HG03175 (cell line): Measurements from ENCODE around the gene RBM28.

Source experiments
- ATAC-seq: cut with Tn5 transposase; IDR thresholded peaks from one replicate; pipeline ENCODE4 v1.9.1; 2021; ENCODE audit warnings: mild to moderate bottlenecking, moderate library complexity; ENCODE audit not compliant: unreplicated experiment

The RBM28 gene

DNA sequence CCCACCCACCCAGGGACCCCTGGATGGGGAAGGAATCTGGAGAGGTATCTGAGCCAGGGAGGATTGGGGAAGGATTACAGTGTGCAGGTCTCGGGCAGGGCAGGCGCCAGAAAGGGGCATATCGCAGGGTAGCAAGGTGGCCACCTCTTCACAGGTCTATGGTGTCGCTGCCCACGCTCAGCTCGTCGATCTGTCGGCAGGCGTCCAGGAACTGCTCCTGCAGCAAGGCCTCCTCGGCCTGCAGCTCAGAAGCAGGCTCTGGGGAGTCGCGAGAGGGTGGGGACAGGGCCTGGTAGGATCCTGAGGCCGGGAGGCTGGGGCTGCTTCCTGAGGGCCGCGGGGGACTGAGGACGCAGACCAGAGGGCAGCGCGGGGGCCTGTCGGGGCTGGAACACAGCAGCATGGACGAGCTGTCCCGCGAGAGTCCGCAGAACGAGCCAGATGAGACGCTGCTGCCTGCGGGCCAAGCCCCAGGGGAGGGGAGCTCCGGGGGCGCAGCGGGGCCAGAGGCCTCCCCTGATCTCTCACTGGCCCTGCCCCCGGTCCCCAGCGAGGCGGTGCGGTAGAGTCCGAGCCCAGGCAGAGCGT lies 7.1 kb upstream of the RBM28 start:
- no peak for ATAC-seq

DNA sequence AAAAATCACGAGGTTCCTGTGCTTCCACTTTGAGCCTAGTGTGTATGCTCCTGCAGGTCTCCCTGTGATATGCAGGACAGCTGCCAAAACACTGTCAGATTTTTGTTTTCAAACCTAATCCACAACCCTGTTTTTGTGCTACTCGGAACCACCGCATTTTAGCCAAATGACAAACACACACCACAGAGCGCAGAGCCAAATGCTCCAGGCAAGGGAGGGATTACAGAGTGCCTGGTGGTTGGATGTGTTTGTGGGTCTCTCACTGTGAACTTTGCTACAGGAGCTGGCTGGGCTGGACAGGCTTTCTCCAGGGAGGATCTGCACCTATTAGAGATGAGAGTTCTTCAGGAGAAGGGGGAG lies 5.7 kb upstream of the RBM28 start:
- ATAC-seq, result no peak

DNA sequence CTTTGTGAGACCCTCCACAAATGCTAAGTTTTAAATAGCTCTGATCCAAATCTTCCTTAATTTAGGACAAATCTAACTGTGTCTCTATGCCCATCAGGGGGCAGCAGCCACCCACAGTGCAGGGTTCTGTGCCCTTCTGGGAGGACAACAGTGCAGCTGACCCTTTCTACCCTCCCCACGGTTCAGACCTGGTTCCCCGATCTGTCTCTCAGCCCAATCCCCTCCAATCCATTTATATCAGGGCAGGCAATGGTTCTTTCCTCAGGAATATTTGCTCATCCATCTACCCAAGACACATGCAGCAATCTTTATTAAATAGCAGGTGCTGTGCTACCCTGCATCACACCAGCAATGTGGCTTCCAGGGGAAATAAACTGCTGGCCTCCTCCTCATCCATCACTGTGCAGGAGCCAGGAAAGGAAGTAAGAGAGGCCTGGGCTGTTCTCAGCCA lies 4.0 kb upstream of the RBM28 start:
- ATAC-seq, result no peak

DNA sequence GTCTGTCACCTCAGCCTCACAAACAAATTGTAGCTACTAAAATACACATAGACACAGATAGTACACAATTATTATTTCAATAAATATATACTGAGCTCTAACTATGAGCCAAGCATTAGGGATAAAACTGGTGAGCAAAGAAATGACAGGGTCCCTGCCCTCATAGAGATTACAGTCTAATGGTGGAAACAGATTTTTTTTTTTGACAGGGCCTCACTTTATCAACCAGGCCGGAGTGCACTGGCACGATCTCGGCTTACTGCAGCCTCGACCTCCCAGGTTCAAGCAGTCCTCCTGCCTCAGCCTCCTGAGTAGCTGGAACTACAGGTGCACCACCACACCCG lies 695 bp upstream of the RBM28 start:
- ATAC-seq, result no peak

DNA sequence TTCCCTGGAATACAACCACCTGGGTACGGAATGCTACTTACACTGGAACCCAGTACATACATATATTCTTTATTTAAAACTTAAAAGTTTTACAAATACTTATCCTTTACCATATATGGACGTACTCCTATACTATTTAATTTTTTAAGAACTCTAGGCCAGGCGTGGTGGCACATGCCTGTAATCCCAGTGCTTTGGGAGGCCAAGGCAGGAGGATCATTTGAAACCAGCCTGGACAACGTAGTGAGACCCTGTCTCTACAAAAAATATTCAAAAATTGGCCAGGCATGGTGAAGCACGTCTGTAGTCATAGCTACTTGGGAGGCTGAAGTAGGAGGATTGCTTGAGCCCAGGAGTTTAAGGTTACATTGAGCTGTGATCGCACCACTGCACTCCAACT lies 2.0 kb downstream of the RBM28 start:
- ATAC-seq, result no peak

DNA sequence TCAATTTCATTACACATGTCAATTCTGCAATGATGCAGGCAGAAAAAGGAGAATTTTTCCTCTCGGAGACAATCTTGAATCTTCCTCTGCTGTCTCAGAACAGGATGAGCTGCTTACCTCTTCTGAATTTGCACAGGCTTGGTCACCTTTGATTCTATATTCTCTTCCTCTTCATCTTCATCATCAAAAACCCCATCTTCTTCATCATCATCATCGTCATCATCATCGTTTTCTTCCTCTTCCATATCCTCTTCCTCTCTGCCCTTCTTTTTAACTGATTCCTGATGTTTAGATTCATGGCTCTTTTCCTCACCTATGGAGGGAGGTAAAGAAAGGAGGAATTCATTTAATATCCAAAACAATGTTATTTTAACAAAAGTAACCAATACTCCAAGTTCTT lies 8.0 kb downstream of the RBM28 start:
- no peak for ATAC-seq

DNA sequence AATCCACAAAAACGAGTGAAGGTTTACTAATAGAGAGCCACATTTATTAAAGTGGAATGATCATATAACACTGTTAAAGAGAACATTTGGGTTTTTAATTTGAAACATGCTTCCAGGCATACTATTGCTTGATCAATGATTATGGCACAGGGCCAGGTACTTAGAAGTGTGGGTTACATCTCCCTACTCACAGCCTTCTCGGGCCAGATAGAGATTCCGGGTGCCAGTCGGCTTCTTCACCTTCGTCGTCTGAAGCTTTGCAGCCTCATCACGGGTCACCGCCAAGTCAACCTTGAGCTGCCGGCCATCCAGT lies 19.4 kb downstream of the RBM28 start:
- no peak for ATAC-seq

DNA sequence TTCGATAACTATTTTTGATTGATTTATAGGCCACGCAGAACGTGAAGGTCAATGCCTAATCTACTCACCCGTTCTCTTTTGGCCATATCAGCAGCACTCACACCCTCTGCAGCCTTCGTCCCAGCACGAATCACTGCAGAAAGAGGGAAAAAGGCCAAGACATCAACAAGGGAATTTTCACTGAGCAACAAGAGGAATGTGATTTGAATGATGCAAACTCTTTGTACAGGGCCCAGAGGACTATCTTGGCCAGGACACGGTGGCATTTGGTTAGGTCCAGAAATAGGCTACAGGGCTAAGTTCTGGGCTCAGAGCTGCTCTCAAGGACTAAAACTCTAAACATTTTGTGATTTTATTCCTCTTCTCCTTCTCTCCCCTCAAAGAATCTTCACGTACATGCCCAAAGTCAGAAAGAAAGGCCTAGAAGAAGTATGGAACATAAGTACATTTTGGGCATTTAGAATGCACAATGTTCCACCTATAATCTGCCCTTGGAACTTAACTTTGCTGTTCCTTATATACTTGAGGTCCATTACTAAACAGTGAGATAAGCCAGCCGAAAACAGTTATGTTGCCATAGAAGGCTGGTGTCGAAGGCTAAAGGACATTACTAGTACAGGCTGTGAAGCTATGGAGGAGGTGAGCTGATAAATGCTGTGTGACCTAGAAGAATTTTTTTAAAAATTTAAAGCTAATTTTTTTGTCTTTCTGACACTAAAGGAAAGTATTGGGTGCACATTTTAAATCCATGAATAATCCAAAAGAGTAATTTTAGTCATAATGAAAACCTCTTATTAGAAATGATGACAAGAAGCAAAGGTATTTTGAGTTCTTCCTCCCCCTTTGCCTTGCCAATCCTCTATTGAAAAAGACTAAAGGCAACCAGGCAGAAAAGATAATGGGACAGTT lies 20.0 kb downstream of the RBM28 start:
- no peak for ATAC-seq

DNA sequence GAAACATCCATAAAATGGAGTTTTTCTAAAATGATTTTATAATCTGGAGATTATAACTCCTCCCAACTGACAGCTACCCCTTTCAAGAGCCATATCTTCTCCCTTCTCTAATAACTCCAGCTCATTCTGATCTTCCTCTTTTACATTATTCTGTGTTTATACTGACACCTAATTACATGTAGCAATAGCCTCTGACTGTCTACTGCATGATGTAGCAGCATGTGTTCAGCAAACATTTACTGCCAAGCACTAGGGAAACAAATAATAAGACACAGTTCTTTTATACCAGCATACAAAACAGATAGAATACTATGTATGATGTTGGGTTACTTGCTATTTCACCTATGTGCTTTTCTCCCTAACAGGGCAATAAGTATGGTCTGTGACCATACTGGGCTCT lies 20.7 kb downstream of the RBM28 start:
- no peak for ATAC-seq

DNA sequence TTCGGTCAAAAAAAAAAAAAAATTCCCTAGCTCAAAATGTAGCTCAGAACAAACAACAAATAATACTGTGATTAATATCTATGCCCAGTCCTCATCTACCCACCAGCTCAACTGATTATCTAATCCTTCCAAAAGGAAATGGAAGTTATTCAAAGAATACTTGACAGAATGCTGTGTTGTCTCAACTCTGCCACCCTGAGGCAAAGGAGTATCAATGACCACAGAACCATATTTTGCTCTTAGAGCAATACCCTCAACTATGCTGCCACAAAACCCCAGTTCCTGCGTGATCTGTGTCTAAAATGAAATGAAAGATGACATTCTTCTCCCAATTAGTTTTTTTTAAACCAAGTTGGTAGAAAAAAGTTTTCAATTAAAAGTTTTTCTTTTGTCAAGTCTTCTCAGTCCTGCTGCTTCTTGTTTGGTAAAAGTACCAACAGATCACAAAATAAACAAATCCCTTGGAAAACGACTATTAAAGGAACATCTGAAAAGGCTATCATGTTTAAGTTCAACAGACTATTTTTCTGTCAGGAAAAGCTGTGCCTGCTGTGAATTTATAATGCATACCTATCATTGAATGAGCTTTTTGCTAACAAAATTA lies 21.6 kb downstream of the RBM28 start:
- ATAC-seq, result no peak

DNA sequence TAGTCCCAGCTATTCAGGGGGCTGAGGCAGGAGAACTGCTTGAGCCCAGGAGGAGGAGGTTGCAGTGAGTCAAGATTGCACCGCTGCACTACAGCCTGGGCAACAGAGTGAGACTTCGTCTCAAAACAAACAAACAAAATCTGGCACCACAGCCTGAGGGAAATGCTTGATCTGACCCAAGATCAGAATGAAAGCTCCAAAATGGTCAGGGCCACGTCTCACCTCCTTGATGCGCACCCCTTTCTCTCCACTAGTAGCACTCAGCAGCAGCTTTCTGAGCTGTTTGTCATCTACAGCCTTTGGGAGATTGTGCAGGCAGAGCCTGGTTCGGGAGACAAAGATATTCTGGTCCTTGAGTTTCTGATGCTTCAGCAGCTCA lies 22.7 kb downstream of the RBM28 start:
- no peak for ATAC-seq

DNA sequence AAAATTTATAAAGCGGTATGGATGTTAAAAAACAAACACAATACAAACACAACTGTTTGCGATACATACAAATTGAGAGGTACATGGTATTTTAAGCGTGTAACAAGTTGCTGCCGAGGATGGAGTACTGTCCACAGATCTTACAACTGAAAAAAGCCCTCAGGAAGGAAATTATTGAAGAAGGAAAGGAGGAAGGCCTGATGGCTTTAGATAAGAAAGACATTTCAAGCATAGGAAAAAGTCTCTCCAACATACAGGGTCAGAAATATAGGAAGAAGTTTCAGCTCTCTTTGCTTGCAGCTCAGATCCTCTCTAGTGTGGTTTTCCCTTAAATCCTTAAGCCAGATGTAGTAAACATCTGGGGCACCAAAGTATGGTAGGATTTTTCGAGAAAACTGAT lies 25.0 kb downstream of the RBM28 start:
- ATAC-seq, result no peak

DNA sequence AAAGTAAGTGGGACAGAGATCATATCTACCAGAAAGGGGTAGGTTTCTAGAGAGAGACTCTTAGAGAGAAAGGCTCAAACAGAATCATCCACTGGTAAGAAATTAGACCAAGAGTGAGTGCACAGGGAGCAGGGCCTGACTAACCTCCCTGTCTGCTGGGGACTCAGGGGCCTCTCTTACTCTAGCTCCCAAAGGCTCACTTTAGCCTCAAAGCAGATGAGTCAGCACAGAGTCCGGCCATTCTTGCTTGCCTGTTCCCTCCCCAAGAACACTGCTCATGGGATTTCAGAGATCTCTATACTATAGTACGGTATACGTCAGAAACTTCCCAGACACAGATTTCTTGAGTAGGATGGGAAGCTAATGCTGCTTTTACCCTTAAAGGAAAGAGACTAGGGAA lies 32.7 kb downstream of the RBM28 start:
- ATAC-seq, result no peak

DNA sequence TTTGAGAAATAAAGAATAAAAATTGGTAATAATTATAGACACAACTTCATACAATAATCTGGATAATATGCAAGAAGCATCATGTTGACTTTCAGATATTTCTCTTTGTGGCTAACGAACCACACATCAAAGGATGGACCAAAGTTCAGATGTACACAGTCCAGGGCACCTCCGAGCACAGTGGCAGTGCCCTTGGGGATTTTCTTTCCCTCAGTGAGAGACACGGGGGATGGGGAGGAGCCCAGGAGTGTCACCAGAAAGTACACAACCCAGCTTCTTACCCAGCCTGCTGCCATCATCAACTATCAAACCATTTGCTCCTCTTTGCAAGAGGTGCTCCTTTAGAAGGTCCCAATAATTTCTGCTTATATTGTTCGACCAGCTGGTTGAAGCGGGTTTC lies 33.2 kb downstream of the RBM28 start:
- ATAC-seq, result no peak

DNA sequence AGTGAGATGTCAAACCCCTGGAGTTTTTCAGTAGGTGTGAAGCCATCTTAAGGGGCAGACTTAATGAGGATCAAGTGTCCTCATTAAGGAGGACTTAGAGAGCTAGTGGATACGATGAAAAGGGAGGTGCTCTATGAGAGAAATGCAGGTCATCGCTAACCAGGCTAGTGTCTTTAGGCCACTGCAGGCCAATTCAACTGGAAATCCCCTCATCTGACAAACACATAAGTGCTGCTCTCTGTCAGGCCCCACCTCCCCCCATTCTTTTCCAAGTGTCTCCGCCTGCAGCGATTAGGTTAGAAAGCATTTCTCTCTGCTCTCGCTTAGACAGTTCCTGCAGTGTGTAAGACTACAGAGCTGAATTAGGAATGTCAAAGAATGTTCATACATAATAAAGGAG lies 33.7 kb downstream of the RBM28 start:
- ATAC-seq, result no peak

DNA sequence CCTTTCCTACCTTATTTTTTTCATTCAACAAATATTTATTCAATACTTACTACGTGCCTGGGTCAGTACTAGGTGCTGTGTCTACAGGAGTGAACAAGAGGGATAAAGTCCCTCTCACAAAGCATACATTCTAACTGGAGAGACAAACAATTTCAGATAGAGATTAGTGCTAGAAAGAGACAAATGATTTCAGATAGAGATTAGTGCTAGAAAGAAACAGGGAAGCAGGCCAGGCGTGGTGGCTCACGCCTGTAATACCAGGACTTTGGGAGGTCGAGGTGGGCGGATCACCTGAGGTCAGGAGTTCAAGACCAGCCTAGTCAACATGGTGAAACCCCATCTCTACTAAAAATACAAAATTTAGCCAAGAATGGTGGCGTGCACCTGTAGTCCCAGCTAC lies 34.6 kb downstream of the RBM28 start:
- no peak for ATAC-seq

DNA sequence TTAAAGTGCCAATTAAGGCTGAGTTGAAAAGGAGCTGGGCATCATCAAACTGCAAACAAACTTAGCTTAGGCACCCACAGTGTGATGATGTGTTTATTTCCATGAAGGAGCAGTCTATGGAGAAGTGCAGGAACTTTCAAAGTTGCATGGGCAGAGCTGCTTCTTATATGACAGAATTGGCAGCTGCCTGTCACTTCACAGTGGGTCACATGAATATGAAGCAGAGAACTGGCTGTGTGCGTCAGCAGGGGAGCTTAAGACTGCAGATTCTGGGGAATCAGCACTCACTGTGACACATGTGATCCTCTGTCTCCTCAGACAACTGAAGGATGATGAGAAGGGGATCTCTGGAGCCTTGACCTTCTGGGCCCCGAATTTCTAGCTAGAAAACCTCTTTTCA lies 36.6 kb downstream of the RBM28 start:
- no peak for ATAC-seq

DNA sequence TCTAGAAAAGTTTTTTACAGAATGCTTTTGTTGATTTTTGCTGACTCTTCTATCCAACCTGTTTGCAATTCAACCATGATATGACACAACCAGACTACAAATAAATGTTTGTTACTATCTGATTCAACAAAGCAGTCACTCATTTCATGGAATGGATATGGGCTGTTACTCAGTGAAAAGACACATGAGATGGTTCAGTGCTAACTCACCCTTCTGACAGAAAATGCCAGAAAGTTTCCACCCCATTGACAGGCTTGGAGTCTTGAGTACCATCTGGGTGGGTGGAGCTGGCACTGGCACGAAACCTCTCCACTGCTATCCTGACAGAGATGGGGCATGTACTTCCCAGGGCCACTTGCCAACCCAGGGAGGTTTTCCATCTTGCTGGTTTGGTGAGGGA lies 39.5 kb downstream of the RBM28 start:
- ATAC-seq, result no peak

DNA sequence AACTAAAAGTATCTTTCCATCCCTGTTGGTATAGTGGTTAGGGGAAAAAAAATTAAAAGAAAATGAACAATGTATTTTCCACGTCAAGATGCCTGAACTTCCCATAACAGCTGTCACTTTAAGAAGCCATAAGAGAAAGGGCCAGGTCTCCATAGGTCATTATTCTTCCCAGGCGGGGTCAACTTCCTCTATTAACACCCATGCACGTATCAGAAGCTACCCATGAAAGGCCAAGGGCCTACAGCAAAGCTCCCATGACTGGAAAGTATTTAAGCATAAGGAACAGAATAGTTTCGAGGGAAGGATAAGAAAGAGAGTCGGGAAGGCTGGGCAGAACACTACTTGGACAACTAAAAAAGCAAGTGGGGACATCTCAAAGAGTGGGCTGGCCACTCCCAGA lies 40.1 kb downstream of the RBM28 start:
- no peak for ATAC-seq

DNA sequence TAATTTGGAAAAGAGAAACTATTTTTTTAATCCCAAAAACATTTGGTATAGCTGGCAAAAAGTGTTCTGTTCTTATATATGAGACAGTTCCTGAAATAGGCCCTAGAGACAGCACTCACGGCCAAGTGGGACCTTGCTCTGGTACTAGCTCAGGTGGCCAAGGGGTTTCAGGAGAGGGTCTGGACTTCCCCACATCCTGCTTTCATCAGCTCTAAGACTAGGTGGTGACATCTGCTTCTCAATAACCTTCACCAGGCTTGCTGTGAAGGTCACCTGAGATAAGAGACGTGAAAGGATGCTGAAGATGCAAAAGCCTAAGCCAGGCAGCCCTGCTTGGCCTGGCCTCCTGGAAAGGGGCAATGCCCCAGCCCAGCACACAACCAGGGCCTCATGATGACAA lies 40.6 kb downstream of the RBM28 start:
- ATAC-seq, result no peak

DNA sequence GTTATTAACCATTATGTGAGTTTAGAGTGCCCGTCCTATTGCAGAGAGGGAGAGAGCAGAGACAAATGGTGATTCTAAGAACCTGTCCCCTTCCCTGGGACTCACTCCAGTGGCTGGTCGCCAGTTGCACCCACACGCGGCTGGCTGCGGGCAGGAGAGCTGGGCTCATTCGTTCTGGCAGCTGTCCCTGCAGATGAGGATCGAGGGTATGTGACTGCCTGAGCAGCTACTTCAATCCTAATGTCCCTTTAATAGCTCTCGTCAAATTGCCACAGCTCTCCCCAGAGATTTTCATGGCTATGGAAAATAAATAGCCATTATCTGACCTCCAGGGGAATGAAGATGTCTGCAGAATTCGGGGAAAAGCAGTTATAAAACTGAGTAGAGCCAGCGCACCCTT lies 41.6 kb downstream of the RBM28 start:
- ATAC-seq, result no peak

DNA sequence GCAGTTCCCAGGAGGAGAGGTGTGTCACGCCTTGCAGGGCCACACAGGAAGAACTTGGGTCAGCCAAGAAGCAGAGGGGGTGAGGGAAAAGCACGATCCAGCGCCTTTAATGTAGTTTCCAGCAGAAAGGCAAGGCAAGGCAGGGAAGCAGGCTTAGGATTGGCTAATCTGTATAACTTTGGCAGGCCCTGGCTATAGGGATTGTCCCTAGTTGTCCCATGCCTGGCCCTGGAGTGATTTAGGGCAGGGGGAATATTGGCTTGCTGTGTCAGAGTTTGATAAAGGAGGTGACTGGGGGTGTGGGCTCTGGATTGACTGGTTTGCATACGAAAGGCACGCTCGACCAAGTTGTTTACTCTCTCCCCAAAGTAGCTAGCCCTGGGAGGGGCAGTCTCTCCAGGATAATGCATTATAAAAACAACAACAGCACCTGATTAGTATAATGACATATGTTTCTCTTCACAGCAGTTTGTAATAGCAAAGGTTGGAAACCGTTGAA lies 44.5 kb downstream of the RBM28 start:
- no peak for ATAC-seq
